ACC112 (cell line): ENCODE data around the gene ARHGEF12.
"Not testable (repeated sequence)": the region's sequence is repeated elsewhere in the genome, so short reads cannot be mapped to it uniquely, and the experiment has no call there.

Source experiments
- H2AFZ ChIP-seq: fragments of 200-600 bp; sonication (generic); one replicate; pipeline ENCODE4 v1.6.0; 2017; ENCODE audit warnings: antibody characterized with exemption, low read length; ENCODE audit not compliant: unreplicated experiment
- H3K27ac ChIP-seq: fragments of 200-600 bp; sonication (generic); 2 replicates; pipeline ENCODE4 v1.5.1; 2014; ENCODE audit warnings: low read depth, mild to moderate bottlenecking, antibody characterized with exemption, low read length, moderate library complexity
- H3K27me3 ChIP-seq: fragments of 200-600 bp; sonication (generic); 2 replicates; pipeline ENCODE4 v1.6.1; 2014; ENCODE audit warnings: mild to moderate bottlenecking, antibody characterized with exemption, low read length, moderate library complexity, mixed read lengths; ENCODE audit not compliant: insufficient read depth
- H3K36me3 ChIP-seq: fragments of 200-600 bp; sonication (generic); 2 replicates; pipeline ENCODE4 v1.6.1; 2016; ENCODE audit warnings: mild to moderate bottlenecking, antibody characterized with exemption, low read length, moderate library complexity, mixed read lengths; ENCODE audit not compliant: insufficient read depth
- H3K4me1 ChIP-seq: fragments of 200-600 bp; sonication (generic); one replicate; pipeline ENCODE4 v1.6.1; 2016; ENCODE audit warnings: low read length, mixed read lengths; ENCODE audit not compliant: insufficient read depth, unreplicated experiment, control insufficient read depth
- H3K4me3 ChIP-seq: fragments of 200-600 bp; sonication (generic); 2 replicates; pipeline ENCODE4 v1.5.1; 2014; ENCODE audit warnings: mild to moderate bottlenecking, low read depth, low read length
- H3K79me2 ChIP-seq: fragments of 200-600 bp; sonication (generic); one replicate; pipeline ENCODE4 v1.6.0; 2016; ENCODE audit warnings: low read length; ENCODE audit not compliant: control insufficient read depth, unreplicated experiment, insufficient read depth

ARHGEF12 gene

DNA sequence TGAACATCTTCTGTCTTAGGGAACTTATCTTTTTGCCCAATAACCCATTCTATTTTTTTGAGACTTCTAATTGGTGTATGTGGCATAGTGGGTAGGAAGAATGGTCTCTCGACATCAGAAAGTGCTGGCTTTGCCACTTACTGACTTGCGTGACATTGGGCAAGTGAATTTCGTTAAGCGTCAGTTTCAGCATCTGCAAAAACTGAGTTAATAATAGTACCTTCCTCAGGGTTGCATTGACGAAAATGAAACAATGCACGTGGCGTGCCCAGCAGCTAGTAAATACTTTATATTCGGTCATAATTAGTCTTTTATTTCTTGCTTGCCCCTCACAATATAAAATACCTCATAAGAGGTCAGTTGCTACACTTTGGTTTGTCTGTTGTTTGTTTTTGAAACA is 162.9 kb downstream of the ARHGEF12 start:
- Histone ChIP-seq H3K36me3 (no peaks in the 10 kb centered on the region), H3K4me3 (no peak overlapping the region), H2AFZ (no peak overlapping the region), H3K79me2 (no peaks in the 10 kb centered on the region), H3K27me3 (peaks cover 34% of the 10 kb centered on the region), H3K27ac (no peak overlapping the region), H3K4me1 (no peaks in the 10 kb centered on the region)

DNA sequence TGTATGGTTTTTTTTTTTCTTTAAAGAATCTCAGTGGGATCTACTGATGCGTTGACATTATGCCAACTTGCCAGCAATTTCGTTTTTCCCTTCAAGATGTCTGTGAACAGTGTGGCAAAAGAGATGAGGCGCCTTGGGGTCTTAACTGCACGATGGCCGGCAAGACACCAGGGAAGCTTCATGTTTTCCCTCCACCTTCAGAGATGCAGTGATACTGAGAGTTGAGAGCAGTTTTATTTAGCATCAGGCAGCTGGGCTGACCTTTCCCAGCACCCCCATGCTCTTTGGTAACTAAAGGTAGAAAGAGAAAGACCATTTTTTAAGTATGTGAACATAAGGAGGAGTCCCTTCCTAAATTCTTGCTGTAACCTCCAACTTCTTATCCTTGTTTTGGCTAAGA is 163.6 kb downstream of the ARHGEF12 start:
- H3K36me3 ChIP-seq, result no peaks in the 10 kb centered on the region
- no peak overlapping the region for H2AFZ ChIP-seq
- H3K27ac ChIP-seq, result no peak overlapping the region
- H3K4me1 ChIP-seq, result no peaks in the 10 kb centered on the region
- peaks cover 40% of the 10 kb centered on the region for H3K27me3 ChIP-seq
- no peak overlapping the region for H3K4me3 ChIP-seq
- no peaks in the 10 kb centered on the region for H3K79me2 ChIP-seq

DNA sequence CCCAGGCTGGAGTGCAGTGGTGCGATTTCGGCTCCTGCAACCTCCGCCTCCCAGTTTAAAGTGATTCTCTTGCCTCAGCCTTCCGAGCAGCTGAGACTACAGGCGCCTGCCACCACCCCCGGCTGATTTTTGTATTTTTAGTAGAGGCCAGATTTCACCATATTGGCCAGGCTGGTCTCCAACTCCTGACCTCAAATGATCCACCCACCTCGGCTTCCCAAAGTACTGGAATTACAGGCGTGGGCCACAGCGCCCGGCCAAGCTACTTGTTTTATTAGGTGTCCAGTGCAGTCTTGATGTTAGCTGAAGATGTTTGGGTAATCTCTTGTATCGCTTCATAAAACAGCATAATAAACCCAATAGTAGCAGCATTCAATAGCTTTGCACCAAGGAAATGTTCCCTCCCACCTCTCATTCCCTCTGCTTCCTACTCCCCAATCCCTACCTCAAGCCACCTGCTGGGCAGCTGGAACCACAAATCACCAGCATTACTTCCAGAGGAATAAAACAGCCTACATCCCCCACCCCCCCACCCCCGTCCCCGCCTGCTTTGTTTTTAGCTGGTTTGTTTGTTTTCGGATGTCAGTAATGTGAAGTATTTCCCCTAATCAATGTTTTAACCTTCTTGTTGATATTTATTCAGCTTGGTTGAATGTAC is 164.3 kb downstream of the ARHGEF12 start:
- Histone ChIP-seq H3K27ac (no peak overlapping the region), H3K4me1 (no peaks in the 10 kb centered on the region), H3K27me3 (peaks cover 47% of the 10 kb centered on the region), H2AFZ (no peak overlapping the region), H3K4me3 (no peak overlapping the region), H3K36me3 (no peaks in the 10 kb centered on the region), H3K79me2 (no peaks in the 10 kb centered on the region)

DNA sequence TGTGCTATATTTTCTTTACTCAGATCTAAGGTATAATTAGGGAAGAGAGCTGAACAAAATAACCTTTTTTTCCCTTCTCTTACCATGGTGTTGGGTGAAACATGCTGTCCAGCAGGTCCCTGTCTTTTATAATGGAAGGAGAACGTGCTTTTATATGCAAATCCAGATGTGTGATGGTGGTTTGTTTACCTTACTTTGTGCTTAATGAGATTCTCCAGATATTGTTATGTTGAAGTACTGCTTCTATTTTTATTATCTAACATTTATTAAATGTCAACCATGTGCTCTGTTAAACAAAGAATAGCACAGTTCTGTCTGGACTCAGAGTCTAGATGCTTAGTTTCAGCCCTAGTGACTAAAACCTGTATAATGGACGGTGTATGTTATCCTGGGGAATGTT is 165.2 kb downstream of the ARHGEF12 start:
- H3K36me3 ChIP-seq, result no peaks in the 10 kb centered on the region
- no peak overlapping the region for H2AFZ ChIP-seq
- H3K4me1 ChIP-seq, result no peaks in the 10 kb centered on the region
- peaks cover 55% of the 10 kb centered on the region for H3K27me3 ChIP-seq
- H3K79me2 ChIP-seq, result no peaks in the 10 kb centered on the region
- no peak overlapping the region for H3K4me3 ChIP-seq
- H3K27ac ChIP-seq, result no peak overlapping the region

DNA sequence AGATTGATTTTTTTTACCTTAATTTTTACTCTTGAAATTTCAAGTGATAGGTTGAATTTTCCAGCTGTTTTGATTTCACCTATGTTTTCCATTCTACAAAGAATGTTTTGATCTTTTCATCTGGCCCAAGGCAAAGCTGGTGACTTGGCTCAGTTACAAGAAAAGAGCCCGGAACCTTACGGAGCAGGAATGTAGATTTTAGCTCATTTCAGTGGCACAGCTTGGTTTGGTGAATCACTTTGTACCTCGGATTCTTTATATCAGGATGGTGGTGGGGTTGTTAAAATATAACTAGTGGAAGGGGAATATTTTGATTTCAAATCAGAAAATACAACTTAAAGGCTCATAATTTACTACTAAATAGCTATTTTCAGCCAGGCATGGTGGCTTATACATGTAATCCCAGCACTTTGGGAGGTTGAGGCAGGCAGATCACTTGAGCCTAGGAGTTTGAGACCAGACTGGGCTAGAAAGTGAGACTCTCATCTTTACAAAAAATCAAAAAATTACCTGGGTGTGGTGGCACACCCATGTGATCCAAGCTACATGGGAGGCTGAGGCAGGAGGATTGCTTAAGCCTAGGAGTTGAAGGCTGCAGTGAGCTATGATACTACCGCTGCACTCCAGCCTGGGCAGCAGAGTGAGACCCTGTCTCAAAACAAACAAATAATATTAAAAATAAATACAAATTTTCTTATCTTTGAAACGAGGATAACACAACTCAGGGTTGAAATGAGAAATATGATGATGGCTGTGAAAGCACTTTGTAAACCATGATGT is 166.0 kb downstream of the ARHGEF12 start:
- no peak overlapping the region for H2AFZ ChIP-seq
- H3K36me3 ChIP-seq, result no peaks in the 10 kb centered on the region
- H3K4me3 ChIP-seq, result no peak overlapping the region
- no peak overlapping the region for H3K27ac ChIP-seq
- H3K79me2 ChIP-seq, result no peaks in the 10 kb centered on the region
- no peaks in the 10 kb centered on the region for H3K4me1 ChIP-seq
- peaks cover 62% of the 10 kb centered on the region for H3K27me3 ChIP-seq

DNA sequence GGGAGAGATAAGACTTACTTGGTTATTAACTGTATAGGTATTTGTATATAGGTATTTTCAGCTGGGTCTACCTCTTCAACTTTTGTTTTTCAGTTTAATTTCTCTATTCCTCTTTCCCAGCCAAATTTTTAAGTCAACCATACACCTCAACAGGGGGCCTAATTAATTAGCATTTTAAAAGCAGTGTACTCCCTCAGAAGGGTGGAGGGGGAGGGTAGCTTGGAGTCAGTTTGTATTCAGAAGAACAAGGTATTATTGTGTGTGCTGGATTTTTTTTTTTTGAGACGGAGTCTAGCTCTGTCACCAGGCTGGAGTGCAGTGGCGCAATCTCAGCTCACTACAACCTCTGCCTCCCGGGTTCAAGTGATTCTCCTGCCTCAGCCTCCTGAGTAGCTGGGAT is 167.3 kb downstream of the ARHGEF12 start:
- not testable (repeated sequence) for H3K79me2 ChIP-seq, H2AFZ ChIP-seq
- peaks cover 69% of the 10 kb centered on the region for H3K27me3 ChIP-seq

DNA sequence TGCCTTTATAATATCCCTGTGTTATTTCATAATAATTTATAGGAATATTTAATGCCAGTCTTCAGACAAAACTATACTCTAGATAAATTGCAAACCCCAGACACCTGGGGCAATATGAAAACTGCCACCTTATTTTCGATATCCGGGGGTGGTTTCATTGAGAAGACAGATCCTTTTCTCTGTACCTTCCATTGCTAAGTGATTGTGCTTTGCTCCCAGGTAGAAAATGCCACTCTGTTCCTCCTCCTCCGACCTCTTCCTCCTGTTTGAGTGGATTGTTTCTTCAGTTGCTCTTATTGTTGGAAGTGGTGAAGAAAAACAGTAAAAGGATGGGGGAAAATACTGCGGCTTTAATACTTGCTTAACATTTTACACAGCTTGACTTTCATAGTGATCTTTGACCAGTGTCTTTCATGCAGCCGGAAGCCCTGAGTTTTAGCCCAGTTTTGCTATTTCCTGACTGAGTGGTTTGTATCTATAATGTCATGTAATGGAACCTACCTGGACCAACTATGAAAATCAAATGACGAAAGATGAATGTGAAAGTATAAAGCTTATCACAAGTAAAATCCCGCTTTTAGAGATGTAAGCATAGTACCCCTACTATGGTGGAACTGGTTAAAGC is 169.7 kb downstream of the ARHGEF12 start:
- Histone ChIP-seq H3K27me3 (peaks cover 82% of the 10 kb centered on the region), H2AFZ (no peak overlapping the region)

More for the DNA sequence above, 167.3 kb downstream of the ARHGEF12 start:
- not testable (repeated sequence) for H3K4me1 ChIP-seq, H3K36me3 ChIP-seq, H3K4me3 ChIP-seq, H3K27ac ChIP-seq

DNA sequence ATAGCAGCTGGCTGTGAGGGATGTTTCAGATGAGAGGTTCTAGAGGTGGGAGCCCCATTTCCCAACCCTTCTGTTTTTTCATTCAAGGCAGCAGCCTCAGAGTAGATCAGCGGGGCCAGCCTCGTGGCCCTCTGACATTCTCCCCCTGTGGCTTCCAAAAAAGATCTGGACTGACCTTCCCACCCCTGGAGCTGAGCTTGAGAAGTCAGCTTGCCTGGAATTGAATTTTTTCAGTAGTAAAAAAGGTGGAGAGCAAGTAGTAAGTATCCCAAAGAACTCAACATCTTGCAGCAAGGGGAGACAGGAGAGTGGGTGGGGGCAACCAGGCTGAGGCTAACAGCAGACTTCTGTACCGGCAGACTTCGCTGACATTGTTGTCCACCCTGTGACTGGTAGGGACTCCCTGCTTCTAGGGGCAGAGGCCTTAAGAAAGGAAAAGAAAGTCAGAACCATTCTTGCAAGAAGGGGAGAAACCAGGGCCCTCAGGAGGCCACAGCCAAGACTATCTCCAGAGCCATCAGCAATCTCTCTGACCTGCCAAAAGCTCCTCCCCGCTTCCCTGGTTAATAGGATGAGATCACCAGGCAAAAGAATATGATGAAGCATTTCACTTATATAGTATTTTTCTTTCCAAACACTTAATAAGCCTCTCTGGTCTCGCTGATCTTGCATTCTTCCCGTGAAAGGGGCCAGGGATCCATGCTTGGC is 173.3 kb downstream of the ARHGEF12 start:
- Histone ChIP-seq H3K36me3 (no peaks in the 10 kb centered on the region), H3K79me2 (no peaks in the 10 kb centered on the region), H3K4me3 (no peak overlapping the region), H3K4me1 (no peaks in the 10 kb centered on the region), H3K27ac (no peak overlapping the region), H2AFZ (no peak overlapping the region), H3K27me3 (peaks cover 70% of the 10 kb centered on the region)

More for the DNA sequence above, 169.7 kb downstream of the ARHGEF12 start:
- no peak overlapping the region for H3K4me3 ChIP-seq
- H3K27ac ChIP-seq, result no peak overlapping the region
- no peaks in the 10 kb centered on the region for H3K36me3 ChIP-seq
- H3K4me1 ChIP-seq, result no peaks in the 10 kb centered on the region
- H3K79me2 ChIP-seq, result no peaks in the 10 kb centered on the region

DNA sequence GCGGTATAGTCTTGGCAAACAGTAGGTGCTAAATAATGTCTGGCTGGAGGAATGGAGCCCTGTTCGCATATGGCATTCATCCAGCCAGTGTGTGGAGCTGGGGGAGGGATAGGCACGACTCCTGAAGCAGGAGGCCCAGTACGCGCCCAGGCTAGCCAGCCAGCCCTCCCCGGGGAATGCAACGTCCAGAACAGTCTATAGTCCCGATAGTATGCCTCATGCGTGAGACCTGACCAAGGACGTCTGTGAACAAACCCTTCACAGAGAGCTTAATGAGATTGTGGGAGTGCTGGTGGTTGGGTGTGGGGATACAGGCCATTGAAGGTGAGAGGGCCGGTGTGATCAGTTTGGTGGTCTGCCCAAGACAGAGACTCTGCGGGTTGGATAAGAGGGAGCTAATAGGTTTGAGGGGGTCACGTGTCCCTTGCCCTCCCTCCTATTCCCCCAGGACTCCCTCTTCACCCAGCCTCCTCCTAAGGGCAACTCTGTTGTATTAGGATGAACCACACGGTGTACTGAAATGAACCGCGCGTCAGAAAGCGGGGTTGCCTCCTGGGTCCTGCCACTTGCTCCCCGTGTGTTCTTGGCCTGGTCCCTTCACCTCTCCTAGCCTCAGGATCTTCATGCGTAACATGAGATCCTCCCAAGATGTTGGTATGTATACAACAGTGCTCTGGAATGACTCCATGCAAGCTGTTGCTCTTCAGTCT is 174.3 kb downstream of the ARHGEF12 start:
- Histone ChIP-seq H3K27me3 (peaks cover 69% of the 10 kb centered on the region), H2AFZ (no peak overlapping the region)

More for the DNA sequence above, 174.3 kb downstream of the ARHGEF12 start:
- H3K79me2 ChIP-seq, result no peaks in the 10 kb centered on the region
- no peaks in the 10 kb centered on the region for H3K4me1 ChIP-seq
- H3K27ac ChIP-seq, result no peak overlapping the region
- no peak overlapping the region for H3K4me3 ChIP-seq
- no peaks in the 10 kb centered on the region for H3K36me3 ChIP-seq
